Adrenal gland (tissue), 12 donors: ENCODE data around the gene PRMT5. TPM values are rescaled to one million over a fixed set of nuclear protein-coding genes. Genes with fewer than 3 reads are reported as not detected.

Experiments used
- DNase-seq, 7 donors: peaks; one replicate each; pipeline ENCODE4 v3.0.0-alpha.2; 2019 to 2020
- H3K27ac ChIP-seq, 5 donors: fragments of 200-600 bp; sonication (generic) in 4 of 5; 1 replicate in 3 of 5; 2 replicates in 2 of 5; pipeline versions ENCODE4 v1.5.1 to v1.8.0; 2016 to 2020; ENCODE audit warnings: mild to moderate bottlenecking in 1 of 5
- H3K27me3 ChIP-seq: fragments of 200-600 bp; 2 replicates; pipeline ENCODE4 v1.8.0; 2021
- H3K36me3 ChIP-seq, 2 donors: fragments of 200-600 bp; replicated peaks in 1 of 2; 1 replicate in 1 of 2; 2 replicates in 1 of 2; pipeline versions ENCODE4 v1.5.1 to v1.8.0; 2018 to 2022
- H3K4me1 ChIP-seq, 2 donors: fragments of 200-600 bp; replicated peaks in 1 of 2; 1 replicate in 1 of 2; 2 replicates in 1 of 2; pipeline versions ENCODE4 v1.5.1 to v1.8.0; 2018 to 2021
- H3K4me3 ChIP-seq, 4 donors: fragments of 200-600 bp; sonication (generic) in 3 of 4; one replicate each; pipeline ENCODE4 v1.5.1; 2016 to 2018
- H3K9me3 ChIP-seq, 3 donors: fragments of 200-600 bp; sonication (generic) in 1 of 3; replicated peaks in 1 of 3; 1 replicate in 2 of 3; 2 replicates in 1 of 3; pipeline versions ENCODE4 v1.5.1 to v1.8.0; 2016 to 2021
- POLR2A ChIP-seq, 2 donors: fragments of 450-650 bp; IDR thresholded peaks; one replicate each; pipeline ENCODE4 v1.6.1; 2017; ENCODE audit warnings: antibody characterized with exemption in 2 of 2, mild to moderate bottlenecking in 2 of 2, moderate library complexity in 1 of 2
- WGBS, 4 donors: extraction: QIAGEN DNeasy Blood & Tissue Kit in 2 of 4; methylation state at CpG; one replicate each; pipeline versions ENCODE4 v1.1.5 to v1.1.7; 2013 to 2017; 5-methylcytosine and 5-hydroxymethylcytosine counted together
- intact Hi-C, 2 donors: fragments of 100-400 bp; cut with DNase I; formaldehyde crosslinking; loops; one replicate each; pipeline versions ENCODE4 v1.14.1 to v1.15.0; 2022 to 2023
- polyA plus RNA-seq, 3 donors: library from polyadenylated mRNA; stranded (reverse); fragments of 200-250 nt in 2 of 3; fragments of 350-450 nt in 1 of 3; fragmentation: Illumina TruSeq in 1 of 3; extraction: RNeasy Lipid Tissue Mini Kit (QIAGEN cat#74804) in 1 of 3; gene quantifications; one replicate each; pipeline ENCODE4 v1.2.3, GENCODE V29; 2013 to 2014
- total RNA-seq, 9 donors: library from RNA; depleted of rRNA in 4 of 9; stranded (reverse); fragments of >200 nt in 4 of 9; fragments of 120-200 nt in 1 of 9; fragmentation: NEBNext Ultra II Directional in 1 of 9; extraction: Animal tissue kit (Norgen Biotek cat#: 25700) in 1 of 9; gene quantifications; one replicate each; pipeline versions ENCODE4 v1.1.0 to v1.2.4, GENCODE V29; 2013 to 2023
- TF ChIP-seq, protein P1 (sequence below), 6 experiments: fragments of 450-650 bp in 4 of 6; fragments of 200-600 bp in 2 of 6; sonication (generic) in 1 of 6; IDR thresholded peaks; 1 replicate in 5 of 6; 2 replicates in 1 of 6; pipeline versions ENCODE4 v1.5.1 to v1.8.0; 2016 to 2021; ENCODE audit warnings: antibody characterized with exemption in 6 of 6, mild to moderate bottlenecking in 2 of 6, moderate library complexity in 1 of 6
- donor health status: healthy with polysubstance abuse.
- donor health status: Bipolar disorder and iron deficiency.
- donor health status: DM: yes; HTN: yes; CAD: no.
- donor health status: DM: no; HTN: no; CAD: no.
- donor health status: DM: no; HTN: no; CAD: no.
- donor health status: DM: yes; HTN: yes; CAD: no.

The PRMT5 gene
- total and polyA plus RNA-seq, 12 donors, result 20.9 to 134 (median 62.8) TPM

GRCh38 chr14:22929961-22930364 is 787 bp upstream of the PRMT5 start:
- Histone ChIP-seq H3K4me1 (peaks cover 0 to 17% of the 10 kb centered on the region in 2 donors), H3K9me3 (no peaks in the 10 kb centered on the region), H3K27ac (peak overlapping the region; percentile 76 to 92 (median 82)), H3K4me3 (peak overlapping the region in 3 of 4 donors; percentile 11 to 54 (median 46)), H3K36me3 (peaks cover 0 to 19% of the 10 kb centered on the region in 2 donors), H3K27me3 (no peaks in the 10 kb centered on the region)
- TF ChIP-seq, protein P1, sequence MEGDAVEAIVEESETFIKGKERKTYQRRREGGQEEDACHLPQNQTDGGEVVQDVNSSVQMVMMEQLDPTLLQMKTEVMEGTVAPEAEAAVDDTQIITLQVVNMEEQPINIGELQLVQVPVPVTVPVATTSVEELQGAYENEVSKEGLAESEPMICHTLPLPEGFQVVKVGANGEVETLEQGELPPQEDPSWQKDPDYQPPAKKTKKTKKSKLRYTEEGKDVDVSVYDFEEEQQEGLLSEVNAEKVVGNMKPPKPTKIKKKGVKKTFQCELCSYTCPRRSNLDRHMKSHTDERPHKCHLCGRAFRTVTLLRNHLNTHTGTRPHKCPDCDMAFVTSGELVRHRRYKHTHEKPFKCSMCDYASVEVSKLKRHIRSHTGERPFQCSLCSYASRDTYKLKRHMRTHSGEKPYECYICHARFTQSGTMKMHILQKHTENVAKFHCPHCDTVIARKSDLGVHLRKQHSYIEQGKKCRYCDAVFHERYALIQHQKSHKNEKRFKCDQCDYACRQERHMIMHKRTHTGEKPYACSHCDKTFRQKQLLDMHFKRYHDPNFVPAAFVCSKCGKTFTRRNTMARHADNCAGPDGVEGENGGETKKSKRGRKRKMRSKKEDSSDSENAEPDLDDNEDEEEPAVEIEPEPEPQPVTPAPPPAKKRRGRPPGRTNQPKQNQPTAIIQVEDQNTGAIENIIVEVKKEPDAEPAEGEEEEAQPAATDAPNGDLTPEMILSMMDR (IDR thresholded peaks at IDR 0.05), result no peak
- no peak for TF ChIP-seq POLR2A (IDR thresholded peaks at IDR 0.05)
- intact Hi-C loops, result loop anchor here in 1 of 2 donors (10.0 kb wide), 1 partner anchor 55 kb away; the partner anchor contains the start of gene AJUBA
- no peak for DNase-seq
- 4 to 6% (median 6%) methylated on average over 2 of the region's 2 CpGs for WGBS, 4 donors

- WGBS, 4 donors, result 12 to 17% (median 14%) methylated on average over 9 to 12 of the region's 12 CpGs
- H3K36me3 ChIP-seq, result peaks cover 0 to 34% of the 10 kb centered on the region in 2 donors
- H3K27ac ChIP-seq, result peak overlapping the region in 4 of 5 donors; percentile 52 to 92 (median 82)
- TF ChIP-seq, protein P1 (IDR thresholded peaks at IDR 0.05), result no peak
- no peak for TF ChIP-seq POLR2A (IDR thresholded peaks at IDR 0.05)
- H3K27me3 ChIP-seq, result no peaks in the 10 kb centered on the region
- no peak for DNase-seq
- peak overlapping the region; percentile 46 to 84 (median 69) for H3K4me3 ChIP-seq
- no peaks in the 10 kb centered on the region for H3K9me3 ChIP-seq
- intact Hi-C loops, result no loop called here
- peaks cover 0 to 17% of the 10 kb centered on the region in 2 donors for H3K4me1 ChIP-seq
Measured at GRCh38 chr14:22928237-22929103, 706 bp downstream of the PRMT5 start.

DNA sequence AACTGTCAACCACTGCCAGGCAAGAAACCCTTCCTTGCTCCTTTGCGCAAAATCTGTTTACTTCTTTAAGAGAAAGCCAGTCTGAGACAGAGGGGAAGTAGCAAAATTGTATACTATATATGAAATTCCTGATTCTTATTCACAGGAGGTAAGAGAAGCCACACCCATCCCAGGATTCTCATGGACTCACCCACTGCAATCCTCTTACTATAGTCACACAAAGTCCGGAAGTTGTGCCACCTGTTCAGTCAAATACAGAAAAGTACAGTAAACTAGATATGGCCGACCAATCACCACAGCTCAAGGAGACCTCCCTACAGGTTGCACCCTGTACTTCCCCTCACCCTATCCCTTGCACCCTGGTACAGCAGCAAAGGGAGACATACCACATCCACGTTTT is 2.9 kb downstream of the PRMT5 start:
- intact Hi-C loops, result no loop called here
- no peak for DNase-seq
- H3K4me3 ChIP-seq, result no peak overlapping the region
- no peaks in the 10 kb centered on the region for H3K9me3 ChIP-seq
- H3K36me3 ChIP-seq, result peaks cover 0 to 51% of the 10 kb centered on the region in 2 donors
- 72 to 91% (median 88%) methylated on average over 4 of the region's 4 CpGs for WGBS, 4 donors
- no peak for TF ChIP-seq POLR2A (IDR thresholded peaks at IDR 0.05)
- TF ChIP-seq, protein P1 (IDR thresholded peaks at IDR 0.05), result no peak
- H3K27ac ChIP-seq, result no peak overlapping the region
- no peaks in the 10 kb centered on the region for H3K27me3 ChIP-seq
- peaks cover 0 to 17% of the 10 kb centered on the region in 2 donors for H3K4me1 ChIP-seq

DNA sequence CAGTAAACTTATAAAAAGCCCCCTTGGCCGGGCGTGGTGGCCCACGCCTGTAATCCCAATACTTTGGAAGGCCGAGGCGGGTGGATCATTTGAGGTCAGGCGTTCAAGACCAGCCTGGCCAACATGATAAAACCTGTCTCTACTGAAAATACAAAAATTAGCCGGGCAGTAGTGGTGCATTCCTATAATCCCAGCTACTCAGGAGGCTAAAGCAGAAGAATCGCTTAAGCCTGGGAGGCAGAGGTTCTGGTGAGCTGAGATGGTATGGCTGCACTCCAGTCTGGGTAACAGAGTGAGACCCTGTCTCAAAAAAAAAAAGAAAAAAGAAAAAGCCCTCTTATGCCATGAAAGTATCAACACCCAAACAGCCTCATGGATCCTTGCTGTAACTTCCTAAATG is 3.7 kb downstream of the PRMT5 start:
- TF ChIP-seq, protein P1 (IDR thresholded peaks at IDR 0.05), result no peak
- TF ChIP-seq POLR2A (IDR thresholded peaks at IDR 0.05), result no peak
- Histone ChIP-seq H3K27me3 (no peaks in the 10 kb centered on the region), H3K9me3 (no peaks in the 10 kb centered on the region), H3K4me3 (no peak overlapping the region), H3K27ac (no peak overlapping the region), H3K4me1 (peaks cover 0 to 17% of the 10 kb centered on the region in 2 donors), H3K36me3 (peaks cover 0 to 59% of the 10 kb centered on the region in 2 donors)
- DNase-seq, result no peak
- 89 to 98% (median 95%) methylated on average over 8 of the region's 8 CpGs for WGBS, 4 donors
- intact Hi-C loops, result no loop called here
